CD4-positive, alpha-beta T cell treated with Interferon gamma for 1 hour (primary cell): ENCODE results near the gene USP9Y.

Experiments
- DNase-seq: peaks from one replicate; pipeline ENCODE4 v3.0.0-alpha.2; 2020

USP9Y gene

GRCh38 chrY:12808046-12808445 is 107.0 kb downstream of the USP9Y start:
- no peak for DNase-seq

- DNase-seq, result no peak
Observed at GRCh38 chrY:12809034-12809433, 108.0 kb downstream of the USP9Y start.

- DNase-seq, result no peak
Observed at GRCh38 chrY:12823408-12823807, 122.4 kb downstream of the USP9Y start.

- no peak for DNase-seq
Observed at GRCh38 chrY:12826791-12827190, 125.8 kb downstream of the USP9Y start.

- DNase-seq, result no peak
Observed at GRCh38 chrY:12833284-12833683, 132.3 kb downstream of the USP9Y start.

GRCh38 chrY:12837550-12837949 is 136.5 kb downstream of the USP9Y start:
- DNase-seq, result no peak

GRCh38 chrY:12841368-12841767 is 140.3 kb downstream of the USP9Y start:
- no peak for DNase-seq

GRCh38 chrY:12846793-12847192 is 145.8 kb downstream of the USP9Y start:
- no peak for DNase-seq

- no peak for DNase-seq
Observed at GRCh38 chrY:12855791-12856275, 154.8 kb downstream of the USP9Y start.

GRCh38 chrY:12867960-12868359 is 166.9 kb downstream of the USP9Y start:
- DNase-seq, result no peak

- DNase-seq, result no peak
Observed at GRCh38 chrY:12896973-12897372, 195.9 kb downstream of the USP9Y start.

GRCh38 chrY:12898604-12899003 is 197.6 kb downstream of the USP9Y start:
- DNase-seq, result no peak

- DNase-seq, result no peak
Observed at GRCh38 chrY:12904618-12905516, 203.8 kb downstream of the USP9Y start, which contains the start of gene DDX3Y. TSS of gene DDX3Y (plus strand) at chrY:12904868. CDS start at chrY:12904937, 69 bp downstream.

- DNase-seq, result no peak
Observed at GRCh38 chrY:12905517-12905872, 204.5 kb downstream of the USP9Y start.

- DNase-seq, result no peak
Observed at GRCh38 chrY:12905895-12906294, 204.9 kb downstream of the USP9Y start.
